Measurements from ENCODE around the gene MYLK.
"Not testable (repeated sequence)": the region's sequence is repeated elsewhere in the genome, so short reads cannot be mapped to it uniquely, and the experiment has no call there.

MYLK gene

DNA sequence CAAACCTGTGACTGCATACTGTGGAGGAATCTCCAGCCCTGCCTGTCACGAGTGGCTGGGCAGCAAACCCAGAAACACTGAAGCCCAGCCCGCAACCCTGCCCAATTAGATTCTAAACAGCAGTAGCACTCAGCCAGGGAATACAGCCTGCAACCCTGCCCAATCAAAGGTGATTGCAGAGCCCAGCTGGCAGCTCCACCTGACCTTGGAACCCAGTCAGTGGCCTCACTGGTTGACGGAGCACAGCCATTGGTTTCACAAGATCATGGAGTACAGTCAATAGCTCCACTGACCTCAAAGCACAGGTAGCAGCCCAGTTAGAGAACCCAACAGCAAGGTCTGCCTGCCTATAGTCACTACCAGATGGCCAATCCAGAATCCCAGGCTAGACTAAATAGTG is 35.2 kb upstream of the MYLK start:
- no peak for DNase-seq (ENCODE audit: low spot score)
- TF ChIP-seq CTCF (IDR thresholded peaks at IDR 0.05; ENCODE audit: extremely low read depth, insufficient read depth, missing control alignments), result no peak
- in situ Hi-C loops (cut with MboI; ENCODE audit: low pct_unique_long_range_greater_than_20kb, low sequenced_read_pairs, unreplicated experiment), result no loop called here

DNA sequence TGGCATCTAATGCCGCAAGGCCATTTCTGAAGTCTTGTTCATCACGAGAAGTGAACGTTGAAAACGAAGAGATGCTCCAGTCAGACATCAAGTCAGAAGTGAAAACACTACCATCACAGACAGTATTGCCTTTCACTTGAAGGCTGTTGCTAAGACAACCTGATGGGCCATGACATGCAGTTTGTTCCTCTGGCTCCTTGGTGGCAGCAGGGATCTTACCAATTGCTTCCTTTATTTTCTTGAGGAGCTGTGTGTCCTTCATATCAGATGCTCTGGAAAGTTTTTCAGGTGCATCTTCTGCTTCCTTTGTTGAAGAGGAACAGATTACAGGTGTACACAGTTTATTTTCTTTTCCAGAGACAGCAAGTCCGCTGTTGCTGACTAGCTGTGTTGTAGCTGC is 30.7 kb upstream of the MYLK start:
- in situ Hi-C loops (cut with MboI; ENCODE audit: low pct_unique_long_range_greater_than_20kb, low sequenced_read_pairs, unreplicated experiment), result no loop called here
- DNase-seq (ENCODE audit: low spot score), result no peak
- no peak for TF ChIP-seq CTCF (IDR thresholded peaks at IDR 0.05; ENCODE audit: extremely low read depth, insufficient read depth, missing control alignments)

GRCh38 chr3:123909785-123910184 is 25.7 kb upstream of the MYLK start:
- DNase-seq (ENCODE audit: low spot score), result peak; percentile 7
- in situ Hi-C loops (cut with MboI; ENCODE audit: low pct_unique_long_range_greater_than_20kb, low sequenced_read_pairs, unreplicated experiment), result no loop called here
- no peak for TF ChIP-seq CTCF (IDR thresholded peaks at IDR 0.05; ENCODE audit: extremely low read depth, insufficient read depth, missing control alignments)

- TF ChIP-seq CTCF (IDR thresholded peaks at IDR 0.05; ENCODE audit: extremely low read depth, insufficient read depth, missing control alignments), result no peak
- no peak for DNase-seq (ENCODE audit: low spot score)
- in situ Hi-C loops (cut with MboI; ENCODE audit: low pct_unique_long_range_greater_than_20kb, low sequenced_read_pairs, unreplicated experiment), result no loop called here
These were observed 23.6 kb upstream of the MYLK start for GRCh38 chr3:123907720-123908119.

- in situ Hi-C loops (cut with MboI; ENCODE audit: low pct_unique_long_range_greater_than_20kb, low sequenced_read_pairs, unreplicated experiment), result no loop called here
- no peak for DNase-seq (ENCODE audit: low spot score)
- no peak for TF ChIP-seq CTCF (IDR thresholded peaks at IDR 0.05; ENCODE audit: extremely low read depth, insufficient read depth, missing control alignments)
These were observed 15.3 kb upstream of the MYLK start for GRCh38 chr3:123899300-123899865.

- in situ Hi-C loops (cut with MboI; ENCODE audit: low pct_unique_long_range_greater_than_20kb, low sequenced_read_pairs, unreplicated experiment), result no loop called here
- TF ChIP-seq CTCF (IDR thresholded peaks at IDR 0.05; ENCODE audit: extremely low read depth, insufficient read depth, missing control alignments), result no peak
- DNase-seq (ENCODE audit: low spot score), result no peak
These were observed 8.9 kb upstream of the MYLK start for GRCh38 chr3:123893012-123893411.

GRCh38 chr3:123892195-123892594 is 8.1 kb upstream of the MYLK start:
- TF ChIP-seq CTCF (IDR thresholded peaks at IDR 0.05; ENCODE audit: extremely low read depth, insufficient read depth, missing control alignments), result no peak
- in situ Hi-C loops (cut with MboI; ENCODE audit: low pct_unique_long_range_greater_than_20kb, low sequenced_read_pairs, unreplicated experiment), result no loop called here
- DNase-seq (ENCODE audit: low spot score), result no peak

DNA sequence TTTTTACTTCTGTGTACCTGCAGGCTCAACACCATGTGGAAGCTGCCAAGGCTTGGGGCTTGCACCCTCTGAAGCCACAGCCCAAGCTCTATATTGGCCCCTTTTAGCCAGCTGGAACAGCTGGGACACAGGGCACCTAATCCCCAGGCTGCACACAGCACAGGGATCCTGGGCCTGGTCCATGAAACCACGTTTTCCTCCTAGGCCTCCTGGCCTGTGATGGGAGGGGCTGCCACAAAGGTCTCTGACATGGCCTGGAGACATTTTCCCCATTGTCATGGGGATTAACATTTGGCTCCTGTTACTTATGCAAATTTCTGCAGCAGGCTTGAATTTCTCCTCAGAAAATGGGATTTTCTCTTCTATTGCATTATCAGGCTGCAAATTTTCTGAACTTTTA is 6.9 kb upstream of the MYLK start:
- DNase-seq (ENCODE audit: low spot score); in situ Hi-C loops (cut with MboI; ENCODE audit: low pct_unique_long_range_greater_than_20kb, low sequenced_read_pairs, unreplicated experiment): not testable (repeated sequence)

GRCh38 chr3:123890162-123890561 is 6.0 kb upstream of the MYLK start:
- in situ Hi-C loops (cut with MboI; ENCODE audit: low pct_unique_long_range_greater_than_20kb, low sequenced_read_pairs, unreplicated experiment); DNase-seq (ENCODE audit: low spot score): not testable (repeated sequence)

Measured in GM13977 (cell line).